Esophagus muscularis mucosa (tissue), 3 donors: ENCODE results near the gene ITGA2B.

Source experiments
- CTCF ChIP-seq, 3 experiments: fragments of 200-600 bp in 2 of 3; fragments of 450-650 bp in 1 of 3; sonication (generic) in 2 of 3; IDR thresholded peaks; one replicate each; pipeline ENCODE4 v1.5.1; 2017 to 2019; ENCODE audit warnings: antibody characterized with exemption in 3 of 3, mild to moderate bottlenecking in 2 of 3, moderate library complexity in 1 of 3
- EP300 ChIP-seq: sonication (generic); formaldehyde crosslinking; IDR thresholded peaks from one replicate; pipeline ENCODE4 v1.6.1; 2017; ENCODE audit warnings: antibody characterized with exemption

GRCh38 chr17:44375196-44376017, 14.0 kb downstream of the ITGA2B start:
- no peak for TF ChIP-seq EP300
- no peak for TF ChIP-seq CTCF (IDR thresholded peaks at IDR 0.05)
